HG03432 (cell line): ENCODE measurements around the gene ALOX15B.

Experiments
- ATAC-seq: cut with Tn5 transposase; IDR thresholded peaks from one replicate; pipeline ENCODE4 v1.9.1; 2021; ENCODE audit warnings: mild to moderate bottlenecking, moderate library complexity; ENCODE audit not compliant: unreplicated experiment

ALOX15B gene

DNA sequence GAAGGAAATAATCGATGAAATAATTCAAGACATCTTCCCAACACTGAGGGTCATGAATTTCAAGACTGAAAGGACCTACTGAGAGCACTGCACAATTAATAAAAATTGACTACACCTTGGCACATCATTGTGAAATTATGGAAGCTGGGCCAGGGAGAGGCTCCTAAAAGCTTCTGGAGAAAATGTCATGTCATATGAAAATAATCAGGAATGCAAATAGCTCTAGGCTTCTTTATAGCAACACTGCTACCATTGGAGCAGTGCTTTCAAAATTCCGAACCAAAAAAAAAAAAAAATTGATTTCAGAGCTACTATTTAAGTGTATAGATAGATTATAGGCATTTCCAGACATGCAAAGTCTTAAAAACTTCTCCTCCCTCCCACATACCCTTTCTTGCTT is 6.4 kb upstream of the ALOX15B start:
- no peak for ATAC-seq

DNA sequence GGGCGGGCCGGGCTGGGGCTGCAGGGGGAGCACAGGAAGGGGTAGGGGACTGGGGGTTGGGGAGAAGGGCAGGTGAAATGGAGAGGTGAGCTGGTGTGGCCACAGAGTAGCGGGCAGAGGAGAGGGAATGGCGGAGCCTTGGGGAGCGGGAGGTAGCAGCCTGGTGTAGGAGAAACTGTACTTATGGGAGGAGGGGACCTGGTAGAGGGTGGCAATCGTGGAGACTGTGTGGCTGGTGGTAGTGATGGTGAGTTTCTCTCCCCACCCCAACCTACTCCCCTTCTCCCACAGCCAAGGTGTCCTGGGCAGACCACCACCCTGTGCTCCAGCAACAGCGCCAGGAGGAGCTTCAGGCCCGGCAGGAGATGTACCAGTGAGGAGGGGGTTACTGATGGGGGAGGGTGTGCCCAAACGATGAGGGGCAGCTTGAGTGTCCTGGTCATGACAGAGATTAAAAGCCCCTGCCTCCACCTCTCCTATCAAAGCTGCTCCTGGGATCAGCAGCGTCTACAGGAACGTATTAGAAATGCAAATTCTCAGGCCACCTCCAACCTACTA is 831 bp downstream of the ALOX15B start:
- no peak for ATAC-seq

DNA sequence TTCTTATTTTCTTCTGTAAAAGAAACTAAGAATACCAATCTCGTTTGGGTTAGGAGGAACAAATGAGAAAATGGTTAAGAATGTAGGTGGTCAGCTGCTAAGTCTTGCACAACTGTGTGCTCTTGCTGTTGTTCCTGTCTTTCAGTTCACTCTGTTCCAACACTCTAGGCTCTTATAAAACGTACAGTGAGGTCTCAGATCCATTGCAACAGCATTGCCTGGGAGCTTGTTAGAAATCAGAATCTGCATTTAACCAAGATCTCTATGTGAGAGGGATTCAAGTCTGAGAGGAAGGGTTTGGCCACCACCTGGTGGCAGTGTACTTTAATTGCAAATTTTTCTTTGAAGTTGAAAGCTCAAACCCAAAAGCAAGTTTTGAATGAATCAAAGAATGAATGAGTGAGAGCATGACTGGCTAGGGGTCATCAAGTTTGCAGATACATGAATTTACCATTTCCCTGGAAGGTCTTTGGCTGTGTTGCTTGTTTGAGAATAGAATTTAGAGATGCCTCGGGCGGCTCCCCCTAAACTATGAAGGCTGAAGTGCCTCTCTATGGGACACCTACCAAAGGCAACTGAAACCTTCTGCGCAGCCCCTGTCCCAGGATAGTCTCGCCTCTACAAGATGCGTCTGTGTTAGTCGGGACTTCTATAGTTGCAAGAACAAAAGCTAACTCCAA is 2.5 kb downstream of the ALOX15B start:
- ATAC-seq, result no peak

DNA sequence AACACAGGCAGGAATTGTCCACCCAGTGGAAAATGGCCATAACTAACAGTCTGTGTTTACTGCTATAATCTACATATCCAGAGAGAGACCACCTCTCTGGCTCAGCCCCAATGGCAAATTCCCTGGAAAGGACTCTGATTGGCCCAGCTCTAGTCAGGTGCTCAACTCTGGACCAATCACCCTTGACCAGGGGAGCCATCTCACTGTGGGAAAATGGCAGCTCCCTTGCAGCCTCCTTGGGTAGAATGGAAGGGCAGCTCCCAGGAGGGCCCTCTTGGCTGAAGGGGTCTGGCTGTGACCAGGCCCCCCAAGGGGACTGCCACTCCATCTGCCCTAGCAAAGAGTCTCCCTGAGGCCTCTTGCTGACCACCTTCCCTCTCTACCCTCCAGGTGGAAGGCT is 3.1 kb downstream of the ALOX15B start:
- no peak for ATAC-seq

GRCh38 chr17:8044819-8045810 is 6.3 kb downstream of the ALOX15B start:
- ATAC-seq, result no peak

DNA sequence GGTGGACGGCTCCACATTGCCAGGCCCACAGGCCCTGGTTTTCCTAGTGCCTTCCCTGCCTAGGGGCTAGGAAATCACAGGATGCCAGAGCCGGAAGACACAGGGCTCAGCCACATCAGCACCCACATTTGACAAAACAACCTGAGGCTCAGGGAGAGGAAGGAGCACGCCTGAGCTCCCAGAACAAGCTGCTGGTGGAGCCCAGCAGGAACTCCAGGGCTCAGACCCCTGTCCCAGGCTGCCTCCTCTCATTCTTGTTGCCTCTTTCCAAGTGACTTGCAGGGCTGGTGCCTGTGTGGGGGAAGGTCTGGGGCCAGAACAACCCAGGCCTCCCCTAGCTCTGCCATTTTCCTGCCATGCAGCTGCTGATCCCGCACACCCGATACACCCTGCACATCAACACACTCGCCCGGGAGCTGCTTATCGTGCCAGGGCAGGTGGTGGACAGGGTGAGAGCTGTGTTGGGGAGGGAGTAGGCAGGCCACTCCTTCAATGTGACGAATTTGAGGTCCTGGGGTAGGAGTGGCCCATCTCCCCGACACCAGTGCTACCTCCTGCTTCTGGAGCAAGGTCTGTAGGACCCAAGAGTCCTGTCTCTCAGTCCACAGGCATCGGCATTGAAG is 7.6 kb downstream of the ALOX15B start:
- no peak for ATAC-seq

- ATAC-seq, result no peak
Observed at GRCh38 chr17:8046929-8047768, 8.3 kb downstream of the ALOX15B start.

DNA sequence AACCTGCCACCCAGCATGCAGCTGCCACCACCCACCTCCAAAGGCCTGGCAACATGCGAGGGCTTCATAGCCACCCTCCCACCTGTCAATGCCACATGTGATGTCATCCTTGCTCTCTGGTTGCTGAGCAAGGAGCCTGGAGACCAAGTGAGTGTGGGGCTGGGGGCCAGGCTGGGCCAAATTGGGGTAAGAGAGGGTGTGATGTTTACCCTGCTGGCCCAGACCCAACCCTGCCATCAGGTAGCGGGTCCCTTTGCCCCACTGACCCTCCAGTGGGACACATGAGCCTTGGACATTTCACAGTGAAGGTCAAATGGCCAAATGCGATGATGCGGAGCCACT is 8.9 kb downstream of the ALOX15B start:
- ATAC-seq, result no peak

DNA sequence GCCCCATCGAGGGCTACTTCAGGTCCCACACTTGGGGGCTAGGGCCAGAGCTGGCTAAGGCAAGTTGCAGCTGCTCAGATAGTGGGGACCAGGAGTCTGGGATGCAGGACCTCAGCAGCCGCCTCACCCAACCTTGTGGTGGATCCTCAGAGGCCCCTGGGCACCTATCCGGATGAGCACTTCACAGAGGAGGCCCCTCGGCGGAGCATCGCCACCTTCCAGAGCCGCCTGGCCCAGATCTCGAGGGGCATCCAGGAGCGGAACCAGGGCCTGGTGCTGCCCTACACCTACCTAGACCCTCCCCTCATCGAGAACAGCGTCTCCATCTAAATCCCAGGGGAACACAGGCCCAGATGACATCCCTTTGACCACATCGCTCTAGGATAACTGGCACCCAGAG is 9.4 kb downstream of the ALOX15B start:
- ATAC-seq, result no peak

DNA sequence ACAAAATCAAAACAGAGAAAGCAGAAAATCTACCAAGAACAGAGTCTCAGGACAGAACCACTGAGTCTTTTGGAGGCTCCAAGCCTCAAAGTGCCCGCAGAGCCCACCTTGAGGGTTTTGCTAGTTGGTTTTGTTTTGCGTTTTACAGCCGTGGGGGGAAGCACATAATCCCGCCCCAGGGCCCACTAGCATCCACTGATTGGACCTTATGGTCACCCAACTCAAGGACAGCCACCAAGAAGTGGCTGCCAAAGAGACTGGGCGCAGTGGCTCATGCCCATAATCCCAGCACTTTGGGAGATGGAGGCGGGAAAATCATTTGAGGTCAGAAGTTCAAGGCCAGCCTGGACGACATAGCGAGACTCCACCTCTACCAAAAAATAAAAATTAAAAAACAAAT is 9.9 kb downstream of the ALOX15B start:
- no peak for ATAC-seq

DNA sequence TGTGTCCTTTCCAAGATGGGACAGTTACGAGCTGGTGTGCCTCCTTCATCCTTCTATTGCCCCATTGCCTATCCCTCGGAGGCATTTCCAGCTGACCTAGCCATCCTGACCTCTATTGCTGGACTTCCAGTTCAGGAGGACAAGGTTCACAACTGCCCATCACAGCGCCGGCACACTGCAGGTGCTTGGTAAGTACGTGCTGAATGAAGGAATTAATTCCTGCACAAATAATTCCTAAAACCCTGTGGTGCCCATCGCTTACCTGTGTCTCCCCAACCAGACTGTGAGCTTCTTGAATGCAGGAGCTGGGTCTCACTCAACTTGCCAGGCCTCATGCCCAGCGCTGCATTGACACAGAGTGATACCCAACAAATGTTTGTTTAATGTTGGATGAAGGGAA is 13.0 kb downstream of the ALOX15B start:
- no peak for ATAC-seq

GRCh38 chr17:8052256-8053252 is 13.7 kb downstream of the ALOX15B start:
- ATAC-seq, result no peak

GRCh38 chr17:8053600-8053999 is 14.7 kb downstream of the ALOX15B start:
- no peak for ATAC-seq

DNA sequence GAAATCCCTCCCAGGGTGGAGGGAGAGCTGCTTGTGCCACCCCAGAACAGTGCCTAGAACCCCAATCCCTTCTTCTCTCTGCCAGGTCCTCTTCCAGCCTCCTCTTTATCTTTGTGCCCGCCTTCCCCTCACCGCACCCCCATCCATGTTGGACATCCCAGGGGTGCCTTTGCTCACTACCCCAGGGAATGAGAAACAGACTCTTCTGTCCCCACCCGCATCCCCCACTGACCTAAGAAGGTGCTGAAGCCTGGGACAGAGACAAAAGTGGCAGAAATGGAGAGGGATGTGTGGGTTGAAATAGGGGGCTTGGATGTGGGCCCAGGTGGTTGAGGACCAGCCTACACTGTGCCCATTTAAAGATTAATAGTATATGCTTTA is 17.0 kb downstream of the ALOX15B start:
- no peak for ATAC-seq

- no peak for ATAC-seq
Observed at GRCh38 chr17:8056232-8056975, 17.5 kb downstream of the ALOX15B start.

DNA sequence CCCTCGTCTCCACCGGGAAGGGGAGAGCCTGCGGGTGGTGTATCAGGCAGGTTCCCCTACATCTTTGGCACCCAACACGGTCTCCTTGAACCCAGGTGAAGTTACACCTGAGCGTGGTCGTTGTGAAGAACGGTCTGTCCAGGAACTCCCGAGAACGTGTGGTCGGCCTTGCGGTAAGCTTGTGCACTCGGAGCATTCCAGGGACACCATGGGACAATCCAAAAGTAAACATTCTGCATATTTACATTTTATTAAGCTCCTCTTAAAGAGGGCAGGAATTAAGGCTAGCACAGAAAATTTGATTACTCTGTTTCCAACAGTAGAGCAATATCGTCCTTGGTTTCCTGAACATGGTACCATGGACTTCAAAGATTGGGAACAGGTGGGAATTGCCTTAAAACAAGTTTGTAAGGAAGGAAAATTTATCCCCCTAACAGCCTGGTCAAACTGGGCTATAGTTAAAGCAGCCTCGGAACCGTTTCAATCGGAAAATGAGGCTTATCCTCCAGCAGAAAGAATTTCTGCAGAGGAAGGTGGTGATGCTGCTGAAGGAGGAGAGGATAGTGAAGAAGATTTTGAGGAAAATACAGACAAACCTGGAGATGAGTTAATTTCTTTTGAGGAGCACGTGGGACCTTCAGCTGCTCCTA is 18.2 kb downstream of the ALOX15B start:
- no peak for ATAC-seq

DNA sequence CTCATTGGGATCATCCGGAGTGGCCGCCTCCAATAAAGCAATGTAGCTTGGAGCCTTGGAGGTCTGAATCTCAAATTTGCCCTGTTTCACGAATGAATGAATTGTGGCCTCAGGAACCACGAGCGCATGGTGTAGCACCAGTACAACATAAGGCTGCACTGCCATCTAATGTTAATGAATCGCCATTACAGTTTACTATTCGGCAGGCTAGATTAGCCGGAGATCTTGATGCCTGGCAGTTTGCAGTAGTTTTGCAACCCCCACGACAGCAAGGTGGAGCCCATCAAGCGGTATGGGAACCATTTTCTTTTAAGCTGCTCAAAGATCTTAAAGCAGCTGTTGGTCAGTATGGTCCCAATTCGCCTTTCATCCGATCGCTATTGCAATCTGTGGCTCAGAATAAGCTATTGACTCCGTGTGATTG is 18.8 kb downstream of the ALOX15B start:
- peak; percentile 39 for ATAC-seq

DNA sequence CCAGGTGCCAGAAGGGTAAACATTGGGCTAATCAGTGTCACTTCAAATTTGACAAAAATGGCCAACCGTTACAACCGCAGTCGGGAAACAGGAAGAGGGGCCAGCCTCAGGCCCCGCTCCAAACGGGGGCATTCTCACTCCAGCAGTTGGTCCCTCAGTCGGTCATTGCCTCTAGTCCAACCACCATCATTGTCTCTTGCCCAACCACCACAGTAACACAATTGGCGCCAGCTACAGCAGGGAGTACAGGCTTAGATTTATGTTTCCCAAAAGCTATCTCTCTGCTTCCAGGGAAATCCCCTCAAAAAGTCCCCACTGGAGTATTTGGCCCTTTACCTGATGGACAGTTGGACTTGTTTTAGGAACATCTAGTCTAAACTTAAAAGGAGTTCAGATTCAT is 20.3 kb downstream of the ALOX15B start:
- no peak for ATAC-seq
